SK-N-SH (cell line): ENCODE measurements around the gene MLLT10. TPM values are rescaled to one million over a fixed set of nuclear protein-coding genes. Genes with fewer than 3 reads are reported as not detected.

Experiments used
- CTCF ChIA-PET: fragments of 300-600, 350-600 bp; formaldehyde crosslinking; extraction: SDS; loops from one replicate; lab custom pipeline; 2021; lab: Yijun Ruan, JAX
- POLR2A ChIA-PET: fragments of 350-600 bp; sonication (Branson Sonifier 250); formaldehyde crosslinking; extraction: SDS; loops from one replicate; lab custom pipeline; 2020; ENCODE audit warnings: antibody characterized with exemption, inconsistent platforms; lab: Yijun Ruan, JAX
- DNase-seq: peaks from one replicate; pipeline ENCODE4 v3.0.0; 2012
- H2AFZ ChIP-seq: fragments of 200-600 bp; sonication (generic); 2 replicates; pipeline ENCODE4 v1.8.1; 2016; ENCODE audit warnings: antibody characterized with exemption, mild to moderate bottlenecking, low read depth
- H3F3A ChIP-seq: fragments of 200-600 bp; sonication (generic); replicated peaks from 2 replicates; pipeline ENCODE3; 2016; ENCODE audit warnings: antibody characterized with exemption, mild to moderate bottlenecking; ENCODE audit not compliant: insufficient read depth
- H3K27ac ChIP-seq, 2 experiments: fragments of 200-500 bp in 1 of 2; fragments of 200-600 bp in 1 of 2; sonication (Bioruptor generic) in 1 of 2; sonication (generic), shearing (Covaris generic) in 1 of 2; 2 replicates each; pipeline versions ENCODE4 v1.5.1 to v1.6.1; 2014 to 2016; ENCODE audit warnings: low read depth in 2 of 2, inconsistent platforms in 1 of 2, low read length in 1 of 2, mild to moderate bottlenecking in 1 of 2, mixed read lengths in 1 of 2
- H3K27me3 ChIP-seq: fragments of 200-600 bp; sonication (generic), shearing (Covaris generic); 2 replicates; pipeline ENCODE4 v1.6.1; 2016; ENCODE audit warnings: mixed run types; ENCODE audit not compliant: insufficient read depth
- H3K36me3 ChIP-seq, 2 experiments: fragments of 200-500 bp in 1 of 2; fragments of 200-600 bp in 1 of 2; sonication (Bioruptor generic) in 1 of 2; sonication (generic) in 1 of 2; replicated peaks in 1 of 2; 2 replicates each; pipeline versions ENCODE3 to v1.5.1; 2014 to 2016; ENCODE audit warnings: low read length in 1 of 2, mild to moderate bottlenecking in 1 of 2; ENCODE audit not compliant: insufficient read depth in 2 of 2, control insufficient read depth in 1 of 2
- H3K4me1 ChIP-seq, 2 experiments: fragments of 200-500 bp in 1 of 2; fragments of 200-600 bp in 1 of 2; sonication (Bioruptor generic) in 1 of 2; sonication (generic), shearing (Covaris generic) in 1 of 2; 2 replicates each; pipeline versions ENCODE4 v1.5.1 to v1.6.1; 2014 to 2016; ENCODE audit warnings: low read depth in 1 of 2, low read length in 1 of 2, mixed run types in 1 of 2; ENCODE audit not compliant: insufficient read depth in 2 of 2, control insufficient read depth in 1 of 2
- H3K4me2 ChIP-seq: fragments of 200-600 bp; sonication (generic), shearing (Covaris generic); 2 replicates; pipeline ENCODE4 v1.6.1; 2017; ENCODE audit warnings: mixed run types
- H3K4me3 ChIP-seq, 2 experiments: fragments of 200-500 bp in 1 of 2; fragments of 200-600 bp in 1 of 2; sonication (Bioruptor generic) in 1 of 2; sonication (generic), shearing (Covaris generic) in 1 of 2; 2 replicates each; pipeline versions ENCODE4 v1.5.1 to v1.8.1; 2014 to 2016; ENCODE audit warnings: low read depth in 2 of 2, inconsistent platforms in 1 of 2, low read length in 1 of 2, mild to moderate bottlenecking in 1 of 2, mixed read lengths in 1 of 2, moderate library complexity in 1 of 2
- H3K79me2 ChIP-seq: fragments of 200-600 bp; sonication (generic); 2 replicates; pipeline ENCODE4 v1.8.1; 2017; ENCODE audit warnings: mild to moderate bottlenecking; ENCODE audit not compliant: insufficient read depth
- H3K9ac ChIP-seq: fragments of 200-600 bp; sonication (generic); 2 replicates; pipeline ENCODE4 v1.6.1; 2017; ENCODE audit warnings: mixed run types
- H3K9me2 ChIP-seq: fragments of 200-600 bp; sonication (generic); 2 replicates; pipeline ENCODE4 v1.6.1; 2017; ENCODE audit warnings: mixed run types
- H3K9me3 ChIP-seq: fragments of 200-600 bp; sonication (generic); 2 replicates; pipeline ENCODE4 v1.6.1; 2017; ENCODE audit warnings: mixed run types, mild to moderate bottlenecking, moderate library complexity
- H4K20me1 ChIP-seq: fragments of 200-600 bp; sonication (generic); 2 replicates; pipeline ENCODE4 v1.6.1; 2017; ENCODE audit warnings: mild to moderate bottlenecking, mixed run types; ENCODE audit not compliant: insufficient read depth
- ELF1 ChIP-seq: IDR thresholded peaks from 2 replicates; pipeline ENCODE4 v1.4.0; 2012
- EZH2phosphoT487 ChIP-seq: fragments of 200-600 bp; sonication (generic); IDR thresholded peaks from 2 replicates; pipeline ENCODE4 v1.6.1; 2017; ENCODE audit warnings: low read depth, mixed run types, mild to moderate bottlenecking, antibody characterized with exemption, moderate library complexity, borderline replicate concordance
- FOXM1 ChIP-seq: IDR thresholded peaks from 2 replicates; pipeline ENCODE4 v1.4.0; 2012; ENCODE audit warnings: low read depth, mild to moderate bottlenecking
- GABPA ChIP-seq: IDR thresholded peaks from 2 replicates; pipeline ENCODE4 v1.4.0; 2012; ENCODE audit warnings: low read depth, mild to moderate bottlenecking
- GATA2 ChIP-seq: sonication (generic); formaldehyde crosslinking; IDR thresholded peaks from 2 replicates; pipeline ENCODE4 v1.5.0; 2020; ENCODE audit warnings: mild to moderate bottlenecking, missing genetic modification reagents
- JUND ChIP-seq: IDR thresholded peaks from 2 replicates; pipeline ENCODE4 v1.4.0; 2012
- MXI1 ChIP-seq: IDR thresholded peaks from 2 replicates; pipeline ENCODE4 v1.6.1; 2012; ENCODE audit warnings: mild to moderate bottlenecking, low read depth, low read length, improper control_type of control experiment
- NRF1 ChIP-seq: IDR thresholded peaks from 2 replicates; pipeline ENCODE4 v1.6.1; 2012; ENCODE audit warnings: low read depth, mild to moderate bottlenecking, low read length
- POLR2AphosphoS5 ChIP-seq: IDR thresholded peaks from 2 replicates; pipeline ENCODE4 v1.6.1; 2012; ENCODE audit warnings: low read depth, low read length
- RFX5 ChIP-seq: IDR thresholded peaks from 2 replicates; pipeline ENCODE4 v1.6.1; 2012; ENCODE audit warnings: mild to moderate bottlenecking, improper control_type of control experiment, low read length
- SIN3A ChIP-seq: IDR thresholded peaks from 2 replicates; pipeline ENCODE4 v1.6.1; 2012; ENCODE audit warnings: low read depth, mild to moderate bottlenecking, low read length, moderate library complexity, borderline replicate concordance
- SMC3 ChIP-seq: IDR thresholded peaks from 2 replicates; pipeline ENCODE4 v1.6.1; 2012; ENCODE audit warnings: low read depth, low read length, improper control_type of control experiment
- YY1 ChIP-seq: IDR thresholded peaks from 2 replicates; pipeline ENCODE4 v1.4.0; 2012; ENCODE audit warnings: low read depth, mild to moderate bottlenecking
- WGBS: methylation state at CpG from one replicate; pipeline ENCODE4 v1.1.6; 2017; ENCODE audit warnings: low lambda C conversion rate; 5-methylcytosine and 5-hydroxymethylcytosine counted together
- polyA plus RNA-seq, 3 experiments: library from polyadenylated mRNA; depleted of rRNA; stranded (reverse); fragments of >200 nt; gene quantifications; 2 replicates each; pipeline ENCODE4 v1.2.3, GENCODE V29; 2012
- TF ChIP-seq, protein P1 (sequence below): IDR thresholded peaks from 2 replicates; pipeline ENCODE4 v1.4.0; 2012; ENCODE audit warnings: low read depth, borderline replicate concordance
- TF ChIP-seq, protein P2 (sequence below): fragments of 200-600 bp; sonication (generic); IDR thresholded peaks from 2 replicates; pipeline ENCODE4 v1.6.1; 2017; ENCODE audit warnings: antibody characterized with exemption, mild to moderate bottlenecking, moderate library complexity
- TF ChIP-seq, protein P3 (sequence below): fragments of 150-350 bp; IDR thresholded peaks from 2 replicates; pipeline ENCODE4 v1.6.1; 2017; ENCODE audit warnings: antibody characterized with exemption, low read length, low read depth, borderline replicate concordance

Gene MLLT10
- polyA plus RNA-seq, 1 of the 3 experiments (the other 2 are of a cell fraction), result 26.0 TPM

DNA sequence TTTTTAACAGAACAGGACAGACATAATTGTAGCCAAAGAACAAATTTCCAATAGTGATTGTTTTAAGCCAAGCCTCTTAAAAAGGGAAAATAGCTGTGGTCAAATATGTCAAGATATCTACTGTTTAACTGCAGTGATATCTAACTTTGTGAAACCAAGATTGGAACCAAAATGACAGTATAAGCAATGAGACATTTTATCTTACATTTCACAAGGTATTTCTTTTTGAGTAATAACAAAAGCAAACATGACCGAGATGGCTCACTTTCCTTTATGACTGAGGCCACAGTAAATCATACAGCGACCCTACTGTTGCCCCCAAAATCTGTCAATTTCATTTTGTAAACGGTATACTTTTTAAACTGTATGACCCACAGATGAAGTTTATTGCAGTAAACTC lies 215.8 kb downstream of the MLLT10 start:
- Histone ChIP-seq H3K36me3 (peaks cover 3 to 7% of the 10 kb centered on the region in 2 experiments), H3K4me2 (no peak overlapping the region), H3K9me3 (no peaks in the 10 kb centered on the region), H3K9ac (no peak overlapping the region), H3F3A (no peaks in the 10 kb centered on the region), H3K27me3 (no peaks in the 10 kb centered on the region), H3K79me2 (no peaks in the 10 kb centered on the region), H3K9me2 (no peaks in the 10 kb centered on the region), H3K4me1 (peaks cover 0 to 17% of the 10 kb centered on the region in 2 experiments; a peak in 1 of 4 replicates), H3K4me3 (no peak overlapping the region), H3K27ac (no peak overlapping the region), H4K20me1 (no peaks in the 10 kb centered on the region), H2AFZ (no peak overlapping the region)
- ChIA-PET POLR2A (no interaction called here), CTCF (interaction anchor here (0.9 to 1.7 kb wide), 2 partner anchors 17 kb away, joined by 3 to 5 read pairs; no protein-coding TSS in a partner anchor)
- whole genome bisulfite sequencing, result 89% methylated on average over 3 of the region's 3 CpGs
- no peak for DNase-seq
- TF ChIP-seq FOXM1, result no peak
- TF ChIP-seq MXI1, result no peak
- TF ChIP-seq, protein P1, sequence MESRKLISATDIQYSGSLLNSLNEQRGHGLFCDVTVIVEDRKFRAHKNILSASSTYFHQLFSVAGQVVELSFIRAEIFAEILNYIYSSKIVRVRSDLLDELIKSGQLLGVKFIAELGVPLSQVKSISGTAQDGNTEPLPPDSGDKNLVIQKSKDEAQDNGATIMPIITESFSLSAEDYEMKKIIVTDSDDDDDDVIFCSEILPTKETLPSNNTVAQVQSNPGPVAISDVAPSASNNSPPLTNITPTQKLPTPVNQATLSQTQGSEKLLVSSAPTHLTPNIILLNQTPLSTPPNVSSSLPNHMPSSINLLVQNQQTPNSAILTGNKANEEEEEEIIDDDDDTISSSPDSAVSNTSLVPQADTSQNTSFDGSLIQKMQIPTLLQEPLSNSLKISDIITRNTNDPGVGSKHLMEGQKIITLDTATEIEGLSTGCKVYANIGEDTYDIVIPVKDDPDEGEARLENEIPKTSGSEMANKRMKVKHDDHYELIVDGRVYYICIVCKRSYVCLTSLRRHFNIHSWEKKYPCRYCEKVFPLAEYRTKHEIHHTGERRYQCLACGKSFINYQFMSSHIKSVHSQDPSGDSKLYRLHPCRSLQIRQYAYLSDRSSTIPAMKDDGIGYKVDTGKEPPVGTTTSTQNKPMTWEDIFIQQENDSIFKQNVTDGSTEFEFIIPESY, result no peak
- TF ChIP-seq JUND, result no peak
- TF ChIP-seq YY1, result no peak
- TF ChIP-seq NRF1, result no peak
- no peak for TF ChIP-seq ELF1
- TF ChIP-seq, protein P2, sequence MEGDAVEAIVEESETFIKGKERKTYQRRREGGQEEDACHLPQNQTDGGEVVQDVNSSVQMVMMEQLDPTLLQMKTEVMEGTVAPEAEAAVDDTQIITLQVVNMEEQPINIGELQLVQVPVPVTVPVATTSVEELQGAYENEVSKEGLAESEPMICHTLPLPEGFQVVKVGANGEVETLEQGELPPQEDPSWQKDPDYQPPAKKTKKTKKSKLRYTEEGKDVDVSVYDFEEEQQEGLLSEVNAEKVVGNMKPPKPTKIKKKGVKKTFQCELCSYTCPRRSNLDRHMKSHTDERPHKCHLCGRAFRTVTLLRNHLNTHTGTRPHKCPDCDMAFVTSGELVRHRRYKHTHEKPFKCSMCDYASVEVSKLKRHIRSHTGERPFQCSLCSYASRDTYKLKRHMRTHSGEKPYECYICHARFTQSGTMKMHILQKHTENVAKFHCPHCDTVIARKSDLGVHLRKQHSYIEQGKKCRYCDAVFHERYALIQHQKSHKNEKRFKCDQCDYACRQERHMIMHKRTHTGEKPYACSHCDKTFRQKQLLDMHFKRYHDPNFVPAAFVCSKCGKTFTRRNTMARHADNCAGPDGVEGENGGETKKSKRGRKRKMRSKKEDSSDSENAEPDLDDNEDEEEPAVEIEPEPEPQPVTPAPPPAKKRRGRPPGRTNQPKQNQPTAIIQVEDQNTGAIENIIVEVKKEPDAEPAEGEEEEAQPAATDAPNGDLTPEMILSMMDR, result no peak
- TF ChIP-seq SIN3A, result no peak
- no peak for TF ChIP-seq RFX5
- TF ChIP-seq, protein P3, sequence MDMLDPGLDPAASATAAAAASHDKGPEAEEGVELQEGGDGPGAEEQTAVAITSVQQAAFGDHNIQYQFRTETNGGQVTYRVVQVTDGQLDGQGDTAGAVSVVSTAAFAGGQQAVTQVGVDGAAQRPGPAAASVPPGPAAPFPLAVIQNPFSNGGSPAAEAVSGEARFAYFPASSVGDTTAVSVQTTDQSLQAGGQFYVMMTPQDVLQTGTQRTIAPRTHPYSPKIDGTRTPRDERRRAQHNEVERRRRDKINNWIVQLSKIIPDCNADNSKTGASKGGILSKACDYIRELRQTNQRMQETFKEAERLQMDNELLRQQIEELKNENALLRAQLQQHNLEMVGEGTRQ, result no peak

DNA sequence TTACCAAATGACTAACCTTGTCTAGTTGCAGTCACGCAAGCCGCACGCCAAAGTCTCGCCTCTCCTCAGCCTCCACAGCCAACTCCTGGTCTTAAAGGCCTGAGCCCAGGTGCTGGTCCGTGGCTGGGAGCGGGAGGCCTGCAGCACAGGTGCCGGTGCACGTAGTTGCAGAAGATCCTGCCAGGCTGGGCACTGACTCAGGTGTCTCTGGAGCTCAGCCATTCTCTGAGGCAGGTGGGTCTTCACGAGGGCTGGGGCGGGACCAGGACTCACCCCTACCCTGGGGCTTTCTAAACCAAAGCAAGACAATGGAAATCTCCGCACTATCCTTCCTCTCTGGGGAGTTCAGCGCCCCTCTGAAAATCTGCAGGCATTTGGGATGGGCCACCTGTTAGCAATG lies 216.4 kb downstream of the MLLT10 start:
- Histone ChIP-seq H3K27ac (no peak overlapping the region), H3K9me3 (no peaks in the 10 kb centered on the region), H3K4me1 (peaks cover 0 to 18% of the 10 kb centered on the region in 2 experiments; a peak in 1 of 4 replicates), H4K20me1 (no peaks in the 10 kb centered on the region), H3K4me2 (no peak overlapping the region), H3K27me3 (no peaks in the 10 kb centered on the region), H3K9me2 (no peaks in the 10 kb centered on the region), H2AFZ (no peak overlapping the region), H3K36me3 (peaks cover 0 to under 1% of the 10 kb centered on the region in 2 experiments), H3K4me3 (no peak overlapping the region), H3K9ac (no peak overlapping the region), H3K79me2 (no peaks in the 10 kb centered on the region), H3F3A (no peaks in the 10 kb centered on the region)
- DNase-seq, result no peak
- TF ChIP-seq JUND (no peak), SMC3 (no peak), GATA2 (CRISPR knock-in tag) (no peak), RFX5 (no peak), POLR2AphosphoS5 (no peak), YY1 (no peak), EZH2phosphoT487 (no peak), GABPA (no peak)
- TF ChIP-seq, protein P2, result no peak
- WGBS, result 94% methylated on average over 8 of the region's 12 CpGs
- CTCF ChIA-PET, result interaction anchor here (1.7 kb wide), 1 partner anchor 18 kb away, joined by 5 read pairs; no protein-coding TSS in a partner anchor
- POLR2A ChIA-PET, result no interaction called here
